Measurements from ENCODE around the gene ABCG4. TPM values are rescaled to one million over a fixed set of nuclear protein-coding genes. Genes with fewer than 3 reads are reported as not detected.

ABCG4 gene
- total and polyA plus RNA-seq, 2 of the 8 experiments (the other 6 are each of a cell fraction or from before 2014, with no cell fraction given), result 1.8 to 2.3 TPM

GRCh38 chr11:119115484-119116234 is 33.2 kb upstream of the ABCG4 start (continued):
- no peak for TF ChIP-seq ZNF274 (IDR thresholded peaks at IDR 0.05; ENCODE audit: borderline replicate concordance, extremely low read depth, low read length)
- no peak for TF ChIP-seq RNF2 (IDR thresholded peaks at IDR 0.05; ENCODE audit: borderline replicate concordance, low read depth, low read length, missing control alignments, poor library complexity, severe bottlenecking)

Measured in H1 (cell line).